HUES64 (cell line): Measurements from ENCODE around the gene EWSR1.

Source experiments
- H3K27ac ChIP-seq: 2 replicates; pipeline ENCODE4 v1.7.0; 2013; ENCODE audit warnings: low read depth, low read length, inconsistent platforms
- H3K27me3 ChIP-seq: 2 replicates; pipeline ENCODE4 v1.6.1; 2013; ENCODE audit warnings: mild to moderate bottlenecking, low read length; ENCODE audit not compliant: insufficient read depth
- H3K36me3 ChIP-seq: 2 replicates; pipeline ENCODE4 v1.6.1; 2013; ENCODE audit warnings: mild to moderate bottlenecking, low read length; ENCODE audit not compliant: insufficient read depth
- H3K4me1 ChIP-seq: 2 replicates; pipeline ENCODE4 v1.6.1; 2013; ENCODE audit warnings: mild to moderate bottlenecking, low read length, moderate library complexity; ENCODE audit not compliant: insufficient read depth
- H3K4me3 ChIP-seq: 2 replicates; pipeline ENCODE4 v1.5.1; 2013; ENCODE audit warnings: mild to moderate bottlenecking, low read length, moderate library complexity
- H3K9ac ChIP-seq: 2 replicates; pipeline ENCODE4 v1.6.1; 2013; ENCODE audit warnings: mild to moderate bottlenecking, low read depth, low read length
- H3K9me3 ChIP-seq: 2 replicates; pipeline ENCODE4 v1.6.1; 2013; ENCODE audit warnings: low read depth, low read length; ENCODE audit not compliant: insufficient read depth
- WGBS: fragments of 150-250, 120-280 bp; methylation state at CpG from one replicate; pipeline ENCODE4 v1.1.7; 2013; ENCODE audit warnings: missing lambda C conversion rate; 5-methylcytosine and 5-hydroxymethylcytosine counted together

Gene EWSR1

GRCh38 chr22:29301716-29302401 lies 33.8 kb downstream of the EWSR1 start:
- H3K9me3 ChIP-seq: no peaks in the 10 kb centered on the region
- H3K4me1 ChIP-seq: 0 out of 2 replicates have a peak, but pooled peaks cover 2% of the 10 kb centered on the region
- no peak overlapping the region for H3K9ac ChIP-seq
- no peak overlapping the region for H3K4me3 ChIP-seq
- H3K36me3 ChIP-seq: peaks cover 42% of the 10 kb centered on the region
- H3K27ac ChIP-seq: no peak overlapping the region; the same call in 1 of the 2 replicates
- 90% methylated on average over 17 of the region's 17 CpGs for WGBS
- H3K27me3 ChIP-seq: no peaks in the 10 kb centered on the region

GRCh38 chr22:29302402-29302680 lies 34.3 kb downstream of the EWSR1 start:
- Histone ChIP-seq H3K4me1 (0 out of 2 replicates have a peak, but pooled peaks cover 2% of the 10 kb centered on the region), H3K27ac (no peak overlapping the region), H3K4me3 (no peak overlapping the region), H3K27me3 (peaks cover under 1% of the 10 kb centered on the region; the same call in 1 of the 2 replicates), H3K9ac (no peak overlapping the region), H3K9me3 (no peaks in the 10 kb centered on the region), H3K36me3 (peaks cover 37% of the 10 kb centered on the region)
- 88% methylated on average over 2 of the region's 2 CpGs for WGBS

GRCh38 chr22:29302681-29303465 lies 34.8 kb downstream of the EWSR1 start:
- Histone ChIP-seq H3K36me3 (peaks cover 32% of the 10 kb centered on the region), H3K27me3 (peaks cover 3% of the 10 kb centered on the region; the same call in 1 of the 2 replicates), H3K4me1 (0 out of 2 replicates have a peak, but pooled peaks cover 2% of the 10 kb centered on the region), H3K4me3 (no peak overlapping the region), H3K9ac (no peak overlapping the region), H3K9me3 (no peaks in the 10 kb centered on the region), H3K27ac (no peak overlapping the region)
- WGBS: 85% methylated on average over 13 of the region's 13 CpGs

- no peaks in the 10 kb centered on the region for H3K9me3 ChIP-seq
- H3K9ac ChIP-seq: no peak overlapping the region
- peak overlapping the region; percentile 57 for H3K4me3 ChIP-seq
- peak overlapping the region; percentile 96; the same call in 1 of the 2 replicates for H3K27ac ChIP-seq
- H3K27me3 ChIP-seq: peaks cover 3% of the 10 kb centered on the region; the same call in 1 of the 2 replicates
- 53% methylated on average over 7 of the region's 7 CpGs for WGBS
- peaks cover 5% of the 10 kb centered on the region for H3K4me1 ChIP-seq
- peaks cover 3% of the 10 kb centered on the region; the same call in 1 of the 2 replicates for H3K36me3 ChIP-seq
Observed at GRCh38 chr22:29305836-29306174, 37.7 kb downstream of the EWSR1 start.

- WGBS: 1% methylated on average over 37 of the region's 40 CpGs
- Histone ChIP-seq H3K9ac (peak within 1 kb of the TSS; percentile 54), H3K27ac (peak within 1 kb of the TSS; percentile 96), H3K4me3 (peak within 1 kb of the TSS; percentile 57), H3K4me1 (peaks cover 9% of the 10 kb centered on the region), H3K9me3 (no peaks in the 10 kb centered on the region), H3K27me3 (peaks cover 3% of the 10 kb centered on the region; the same call in 1 of the 2 replicates), H3K36me3 (no peaks in the 10 kb centered on the region)
Observed at GRCh38 chr22:29306175-29306834, 38.2 kb downstream of the EWSR1 start, which contains the start of gene GAS2L1. Gene GAS2L1, plus strand, starts transcription at chr22:29306650. Its CDS starts 1,456 bp downstream, at chr22:29308106.

- H3K9ac ChIP-seq: peak overlapping the region; percentile 54
- peaks cover 9% of the 10 kb centered on the region for H3K4me1 ChIP-seq
- no peaks in the 10 kb centered on the region for H3K9me3 ChIP-seq
- peaks cover 3% of the 10 kb centered on the region; the same call in 1 of the 2 replicates for H3K27me3 ChIP-seq
- no peaks in the 10 kb centered on the region for H3K36me3 ChIP-seq
- peak overlapping the region; percentile 57 for H3K4me3 ChIP-seq
- H3K27ac ChIP-seq: peak overlapping the region; percentile 96
- 3% methylated on average over 83 of the region's 83 CpGs for WGBS
Observed at GRCh38 chr22:29306835-29307595, 38.9 kb downstream of the EWSR1 start.

GRCh38 chr22:29307596-29308147 lies 39.6 kb downstream of the EWSR1 start:
- H3K9ac ChIP-seq: peak overlapping the region; percentile 54
- no peaks in the 10 kb centered on the region for H3K36me3 ChIP-seq
- H3K9me3 ChIP-seq: no peaks in the 10 kb centered on the region
- peaks cover 9% of the 10 kb centered on the region for H3K4me1 ChIP-seq
- no peak overlapping the region; the same call in 1 of the 2 replicates for H3K27ac ChIP-seq
- WGBS: 81% methylated on average over 20 of the region's 20 CpGs
- peak overlapping the region; percentile 57 for H3K4me3 ChIP-seq
- peaks cover 3% of the 10 kb centered on the region for H3K27me3 ChIP-seq

GRCh38 chr22:29308148-29308790 lies 40.2 kb downstream of the EWSR1 start:
- H3K36me3 ChIP-seq: no peaks in the 10 kb centered on the region
- peaks cover 9% of the 10 kb centered on the region for H3K4me1 ChIP-seq
- no peak overlapping the region for H3K27ac ChIP-seq
- no peak overlapping the region for H3K9ac ChIP-seq
- WGBS: 93% methylated on average over 50 of the region's 50 CpGs
- H3K27me3 ChIP-seq: peaks cover 9% of the 10 kb centered on the region
- H3K9me3 ChIP-seq: no peaks in the 10 kb centered on the region
- no peak overlapping the region for H3K4me3 ChIP-seq

GRCh38 chr22:29308791-29309262 lies 40.8 kb downstream of the EWSR1 start:
- peaks cover 14% of the 10 kb centered on the region for H3K27me3 ChIP-seq
- peaks cover 12% of the 10 kb centered on the region for H3K4me1 ChIP-seq
- no peak overlapping the region for H3K4me3 ChIP-seq
- no peak overlapping the region for H3K27ac ChIP-seq
- WGBS: 82% methylated on average over 13 of the region's 13 CpGs
- H3K9me3 ChIP-seq: no peaks in the 10 kb centered on the region
- H3K9ac ChIP-seq: no peak overlapping the region
- no peaks in the 10 kb centered on the region for H3K36me3 ChIP-seq
